Ovary (tissue), 9 donors: Measurements from ENCODE around the gene CACNG5. TPM values are rescaled to one million over a fixed set of nuclear protein-coding genes. Genes with fewer than 3 reads are reported as not detected.

Experiments
- DNase-seq, 5 donors: peaks; one replicate each; pipeline ENCODE4 v3.0.0-alpha.2; 2019 to 2020
- H3K27ac ChIP-seq, 2 donors: fragments of 200-600 bp; one replicate each; pipeline versions ENCODE4 v1.5.1 to v1.8.0; 2019 to 2022
- H3K27me3 ChIP-seq: fragments of 200-600 bp; one replicate; pipeline ENCODE4 v1.8.0; 2022
- H3K36me3 ChIP-seq: fragments of 200-600 bp; sonication (generic); one replicate; pipeline ENCODE4 v1.5.1; 2019
- H3K4me1 ChIP-seq: one replicate; pipeline ENCODE4 v1.8.1; 2013; ENCODE audit warnings: mild to moderate bottlenecking, moderate library complexity; ENCODE audit not compliant: insufficient read depth
- H3K4me3 ChIP-seq: fragments of 200-600 bp; sonication (generic); one replicate; pipeline ENCODE4 v1.5.1; 2017
- H3K9me3 ChIP-seq, 2 donors: fragments of 200-600 bp in 1 of 2; sonication (generic) in 1 of 2; one replicate each; pipeline versions ENCODE4 v1.5.1 to v1.8.1; 2013 to 2019; ENCODE audit warnings: mild to moderate bottlenecking in 1 of 2, moderate library complexity in 1 of 2
- CTCF ChIP-seq, 3 donors: fragments of 450-650 bp in 2 of 3; fragments of 200-600 bp in 1 of 3; IDR thresholded peaks; one replicate each; pipeline versions ENCODE4 v1.5.1 to v1.8.0; 2016 to 2022; ENCODE audit warnings: antibody characterized with exemption in 3 of 3, mild to moderate bottlenecking in 1 of 3
- EP300 ChIP-seq: sonication (generic); formaldehyde crosslinking; IDR thresholded peaks from one replicate; pipeline ENCODE4 v1.6.1; 2017; ENCODE audit warnings: antibody characterized with exemption
- POLR2A ChIP-seq: fragments of 450-650 bp; IDR thresholded peaks from one replicate; pipeline ENCODE4 v1.6.1; 2017; ENCODE audit warnings: antibody characterized with exemption, mild to moderate bottlenecking, moderate library complexity
- WGBS, 3 donors: extraction: QIAGEN DNeasy Blood & Tissue Kit in 1 of 3; methylation state at CpG; one replicate each; pipeline versions ENCODE4 v1.1.5 to v1.1.7; 2013 to 2017; 5-methylcytosine and 5-hydroxymethylcytosine counted together
- intact Hi-C, 4 donors: fragments of 100-400 bp; cut with DNase I; formaldehyde crosslinking; loops; one replicate each; pipeline versions ENCODE4 v1.11.0 to v1.15.1; 2022 to 2023
- polyA plus RNA-seq, 2 donors: library from polyadenylated mRNA; stranded (reverse); fragments of 200-250 nt in 1 of 2; fragments of 350-450 nt in 1 of 2; fragmentation: Illumina TruSeq in 1 of 2; extraction: RNeasy Lipid Tissue Mini Kit (QIAGEN cat#74804) in 1 of 2; gene quantifications; one replicate each; pipeline ENCODE4 v1.2.3, GENCODE V29; 2013 to 2014
- total RNA-seq, 7 donors: library from RNA; depleted of rRNA in 2 of 7; stranded (reverse); fragments of >200 nt in 2 of 7; fragmentation: NEBNext Ultra II Directional in 3 of 7; extraction: Animal tissue kit (Norgen Biotek cat#: 25700) in 3 of 7; gene quantifications; one replicate each; pipeline versions ENCODE4 v1.1.0 to v1.2.4, GENCODE V29; 2016 to 2023
- donor health status: DM: no; HTN: no; CAD: no; lungs with moderate emphysema.
- donor health status: DM: no; HTN: no; CAD: no.
- donor health status: Bipolar disorder and iron deficiency.
- donor health status: DM: yes; HTN: yes; CAD: no.
- donor health status: DM: no; HTN: no; CAD: no.
- donor health status: DM: yes; HTN: yes; CAD: no.

Gene CACNG5
- total and polyA plus RNA-seq, 9 donors = not detected

GRCh38 chr17:66841744-66842143 lies 6.8 kb downstream of the CACNG5 start:
- TF ChIP-seq POLR2A (no peak), EP300 (no peak), CTCF (IDR thresholded peaks at IDR 0.05) (no peak)
- H3K36me3 ChIP-seq = no peaks in the 10 kb centered on the region
- no peak overlapping the region for H3K4me3 ChIP-seq
- DNase-seq = no peak
- H3K4me1 ChIP-seq = no peaks in the 10 kb centered on the region
- H3K27ac ChIP-seq = no peak overlapping the region
- intact Hi-C loops = no loop called here
- H3K9me3 ChIP-seq = no peaks in the 10 kb centered on the region
- H3K27me3 ChIP-seq = no peaks in the 10 kb centered on the region
- 39 to 51% (median 46%) methylated on average over 4 of the region's 4 CpGs for WGBS, 3 donors

DNA sequence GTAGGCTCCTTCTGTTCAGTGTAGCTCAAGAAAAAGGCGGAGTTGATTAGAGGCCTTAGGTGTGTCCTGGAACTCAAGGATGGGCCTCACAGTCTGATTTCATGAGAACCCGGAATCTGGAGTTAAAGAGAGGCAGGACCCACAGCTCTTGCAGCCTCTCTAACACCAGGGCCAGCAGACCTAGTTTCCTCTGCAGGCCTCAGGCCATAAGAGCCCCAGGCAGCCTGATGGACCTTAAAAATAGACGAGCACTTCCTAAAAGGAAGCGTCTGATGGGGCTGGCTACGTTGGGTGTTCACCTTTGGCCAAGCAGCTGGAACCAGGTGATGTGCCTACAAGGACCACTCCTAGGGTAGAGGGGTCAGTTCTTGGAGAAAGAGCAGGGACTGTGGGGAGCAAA lies 7.6 kb downstream of the CACNG5 start:
- Histone ChIP-seq H3K4me1 (no peaks in the 10 kb centered on the region), H3K27ac (no peak overlapping the region), H3K36me3 (no peaks in the 10 kb centered on the region), H3K27me3 (no peaks in the 10 kb centered on the region), H3K4me3 (no peak overlapping the region), H3K9me3 (no peaks in the 10 kb centered on the region)
- 83 to 86% (median 85%) methylated on average over 5 of the region's 5 CpGs for WGBS, 3 donors
- intact Hi-C loops = no loop called here
- no peak for TF ChIP-seq CTCF (IDR thresholded peaks at IDR 0.05)
- no peak for TF ChIP-seq EP300
- no peak for TF ChIP-seq POLR2A
- DNase-seq = no peak

GRCh38 chr17:66842959-66843358 lies 8.0 kb downstream of the CACNG5 start:
- TF ChIP-seq EP300 = no peak
- intact Hi-C loops = no loop called here
- DNase-seq = no peak
- Histone ChIP-seq H3K9me3 (no peaks in the 10 kb centered on the region), H3K27me3 (no peaks in the 10 kb centered on the region), H3K4me3 (no peak overlapping the region), H3K4me1 (no peaks in the 10 kb centered on the region), H3K27ac (no peak overlapping the region), H3K36me3 (no peaks in the 10 kb centered on the region)
- WGBS, 3 donors = 89 to 94% (median 92%) methylated on average over 3 of the region's 3 CpGs

GRCh38 chr17:66843627-66844026 lies 8.7 kb downstream of the CACNG5 start:
- intact Hi-C loops = no loop called here
- Histone ChIP-seq H3K4me3 (no peak overlapping the region), H3K27me3 (no peaks in the 10 kb centered on the region), H3K9me3 (no peaks in the 10 kb centered on the region), H3K4me1 (no peaks in the 10 kb centered on the region), H3K36me3 (no peaks in the 10 kb centered on the region), H3K27ac (no peak overlapping the region)
- TF ChIP-seq CTCF (IDR thresholded peaks at IDR 0.05) = no peak
- no peak for TF ChIP-seq POLR2A
- TF ChIP-seq EP300 = no peak
- WGBS, 3 donors = 39 to 55% (median 47%) methylated on average over 4 of the region's 4 CpGs
- DNase-seq = no peak

- no peaks in the 10 kb centered on the region for H3K4me1 ChIP-seq
- no peak for DNase-seq
- H3K36me3 ChIP-seq = no peaks in the 10 kb centered on the region
- intact Hi-C loops = no loop called here
- TF ChIP-seq EP300 (no peak), POLR2A (no peak), CTCF (IDR thresholded peaks at IDR 0.05) (no peak)
- WGBS, 3 donors = 57 to 84% (median 63%) methylated on average over 3 of the region's 3 CpGs
- no peaks in the 10 kb centered on the region for H3K9me3 ChIP-seq
- no peak overlapping the region for H3K4me3 ChIP-seq
- H3K27me3 ChIP-seq = no peaks in the 10 kb centered on the region
- no peak overlapping the region for H3K27ac ChIP-seq
Measured at GRCh38 chr17:66847704-66848103, 12.8 kb downstream of the CACNG5 start.
